ENCODE results near the gene GRPR.
A peak's percentile ranks its signal among the peaks of the same experiment; 100 is the strongest.

The GRPR gene

GRCh38 chrX:16123222-16123786 lies at the start of gene GRPR:
TSS of gene GRPR (plus strand) at chrX:16123565. CDS start at chrX:16123954, 389 bp downstream.
- peak; percentile 5 to 66 for DNase-seq

GRCh38 chrX:16075087-16075486 lies 48.3 kb upstream of the GRPR start:
- no peak for DNase-seq

DNA sequence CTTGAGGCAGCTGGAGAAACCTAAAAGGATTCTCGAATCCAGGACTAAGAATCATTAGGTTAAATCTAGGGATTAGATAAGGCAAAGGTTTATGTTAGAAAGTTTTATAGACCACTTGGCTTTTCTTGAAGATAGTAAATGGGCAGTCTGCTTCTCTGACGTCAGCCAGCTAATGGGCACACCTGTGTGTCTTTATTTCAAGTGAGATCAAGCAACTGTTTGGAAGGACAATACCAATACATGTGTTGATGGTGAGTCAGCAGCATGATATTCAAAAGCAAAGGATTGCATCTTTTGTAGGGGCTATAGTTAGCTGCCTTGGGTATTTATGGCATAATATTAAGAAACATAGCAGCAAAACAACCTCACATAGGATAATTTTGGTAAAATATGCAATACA lies 46.5 kb upstream of the GRPR start:
- DNase-seq, result no peak

GRCh38 chrX:16077811-16078210 lies 45.6 kb upstream of the GRPR start:
- DNase-seq, result no peak

DNA sequence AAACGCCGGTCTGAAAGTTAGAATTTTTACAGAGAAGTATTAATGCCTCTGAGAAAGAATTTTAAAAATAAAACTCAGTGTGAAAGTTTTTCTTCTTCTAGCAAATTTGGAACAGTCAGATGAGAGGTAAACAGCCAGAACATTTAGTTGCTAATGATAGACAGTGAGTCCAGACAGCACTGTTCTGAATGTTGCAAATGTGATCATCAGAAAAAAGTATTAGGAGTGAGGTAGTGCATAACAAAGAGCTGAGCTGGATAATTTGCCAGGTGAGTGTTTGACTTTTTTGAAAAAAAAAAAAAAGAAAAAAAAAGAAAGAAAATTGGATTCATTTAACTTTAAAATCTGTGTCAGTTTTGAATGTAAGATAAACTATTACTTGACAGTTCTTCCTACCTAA lies 42.0 kb upstream of the GRPR start:
- DNase-seq, result no peak

DNA sequence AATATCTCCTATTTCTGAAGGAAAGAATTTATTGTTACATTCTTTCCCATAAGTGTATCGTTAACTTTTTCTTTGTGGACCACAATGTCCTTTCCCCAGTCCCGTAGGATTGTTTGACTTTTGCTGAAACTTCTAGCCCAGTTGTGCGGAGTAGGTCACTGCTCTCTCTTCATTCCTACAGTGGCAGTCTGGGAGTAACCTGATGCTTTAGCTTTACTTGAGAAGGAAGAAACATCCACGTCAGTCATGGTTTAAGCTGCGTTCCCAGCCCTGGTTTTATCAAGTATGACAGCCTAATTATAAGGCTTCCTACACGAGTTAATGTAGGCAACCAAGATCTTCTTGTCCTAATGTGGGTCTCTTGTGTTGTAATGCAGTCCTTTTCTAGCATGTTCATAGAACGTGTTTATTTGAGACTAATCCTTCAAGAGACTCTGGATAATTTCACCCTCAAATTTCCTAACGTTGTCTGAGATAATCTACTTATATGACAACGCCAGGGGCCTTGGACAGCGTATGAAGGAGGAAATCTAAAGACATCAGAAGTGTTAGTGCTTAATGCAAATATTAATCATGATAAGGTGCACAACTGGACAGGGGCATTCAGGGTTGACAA lies 40.8 kb upstream of the GRPR start:
- no peak for DNase-seq

DNA sequence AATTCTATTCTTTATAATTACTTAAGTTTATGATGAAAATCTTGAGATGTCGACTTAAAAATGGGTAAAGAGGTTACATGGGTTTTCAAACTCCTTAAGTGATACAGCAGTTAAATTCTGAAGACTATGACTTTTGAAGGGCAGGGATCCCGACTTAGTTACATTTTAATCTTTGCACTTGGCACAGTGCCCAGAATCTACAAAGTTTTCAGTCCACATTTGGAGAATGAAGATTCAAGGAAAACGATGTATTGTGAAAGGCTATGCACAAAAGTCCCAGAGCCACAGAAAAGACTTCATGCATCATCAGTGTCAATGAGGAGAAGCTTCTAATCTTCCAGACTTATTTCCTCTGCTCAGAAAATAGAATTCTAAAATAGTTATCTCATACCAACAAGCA lies 36.3 kb upstream of the GRPR start:
- DNase-seq, result no peak

- no peak for DNase-seq
Observed at GRCh38 chrX:16089086-16089485, 34.3 kb upstream of the GRPR start.

- no peak for DNase-seq
Observed at GRCh38 chrX:16096141-16096540, 27.2 kb upstream of the GRPR start.

DNA sequence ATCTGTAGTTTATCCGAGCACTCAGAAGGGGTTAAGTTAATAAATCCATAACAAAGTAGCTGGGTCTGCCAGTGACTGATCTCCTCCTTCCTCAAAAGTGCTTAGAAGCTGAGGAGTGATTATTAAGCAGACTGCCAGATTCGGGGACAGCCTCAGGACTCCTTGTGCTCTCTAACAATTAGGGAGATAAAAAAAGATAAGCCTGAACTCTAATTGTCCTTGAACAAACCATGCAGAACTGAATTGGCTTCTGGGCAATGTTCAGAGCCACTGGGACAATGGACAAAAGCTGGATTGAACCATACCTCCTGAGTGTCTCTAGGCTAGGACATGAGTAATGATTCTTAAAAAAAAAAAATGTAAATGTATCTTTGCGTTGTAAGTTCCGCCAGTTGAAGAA lies 22.7 kb upstream of the GRPR start:
- DNase-seq, result no peak

DNA sequence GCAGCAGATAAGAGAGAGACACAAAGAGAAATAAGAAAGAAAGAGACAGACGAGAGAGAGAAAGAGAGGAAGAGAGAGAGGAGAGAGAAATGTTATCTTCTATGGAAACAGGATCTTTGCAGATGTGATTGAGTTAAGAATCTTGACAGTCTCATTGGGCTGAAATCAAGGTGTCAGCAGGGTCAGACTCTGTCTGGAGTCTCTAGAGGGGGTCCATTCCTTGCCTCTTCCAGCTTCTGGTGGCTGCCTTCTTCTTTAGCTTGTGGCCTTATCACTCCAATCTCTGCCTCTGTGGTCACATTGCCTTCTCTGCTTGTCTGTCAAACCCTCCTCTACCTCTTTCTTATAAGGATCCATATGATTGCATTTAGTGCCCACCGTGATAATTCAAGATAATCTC lies 21.8 kb upstream of the GRPR start:
- no peak for DNase-seq

DNA sequence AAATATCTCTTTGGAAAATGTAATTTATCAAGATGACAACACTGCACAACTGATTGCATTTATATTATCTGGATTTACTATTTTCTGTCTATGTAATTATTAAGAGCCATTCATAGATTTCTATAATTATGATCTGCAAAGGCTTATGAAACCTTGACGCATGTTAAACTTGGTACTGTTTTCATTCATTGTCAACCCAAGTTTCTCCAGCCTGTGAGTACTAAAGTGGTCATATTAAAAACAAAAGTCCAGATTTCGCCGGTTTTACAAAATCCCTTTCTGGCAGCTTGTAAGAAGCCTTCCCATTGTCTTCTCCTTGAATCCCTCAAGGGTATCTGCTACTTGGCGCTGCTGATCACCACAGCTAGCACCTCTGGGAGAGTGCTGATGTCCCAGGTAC lies 19.7 kb upstream of the GRPR start:
- no peak for DNase-seq

GRCh38 chrX:16112428-16112827 lies 10.9 kb upstream of the GRPR start:
- DNase-seq, result no peak

DNA sequence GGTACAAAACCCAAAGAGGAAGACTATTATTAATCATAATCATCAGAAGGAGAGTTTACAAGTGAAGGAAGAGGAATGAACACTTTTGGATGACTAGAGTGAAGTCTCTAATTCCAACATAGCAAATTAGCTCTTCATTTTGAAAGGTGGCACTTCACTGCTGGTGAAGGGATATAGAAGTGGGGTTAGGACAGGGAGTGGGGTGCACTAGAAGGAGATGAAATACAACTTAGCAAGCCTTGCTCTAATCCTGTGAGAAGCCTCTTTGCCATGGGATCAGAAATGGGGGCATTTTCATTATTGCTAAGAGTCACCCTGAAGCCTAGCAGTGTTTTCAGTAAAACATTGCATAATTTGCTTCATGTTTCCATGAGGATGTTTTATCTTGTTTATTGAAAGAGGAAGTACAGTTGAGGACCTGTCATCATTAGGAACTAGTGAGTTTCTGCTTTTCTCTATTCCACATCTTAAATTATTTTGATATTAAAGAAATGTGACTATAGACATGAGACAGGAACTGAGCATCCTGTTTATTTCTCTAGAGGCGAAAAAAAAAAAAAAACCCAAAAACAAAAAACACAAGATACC lies 9.3 kb upstream of the GRPR start:
- no peak for DNase-seq

DNA sequence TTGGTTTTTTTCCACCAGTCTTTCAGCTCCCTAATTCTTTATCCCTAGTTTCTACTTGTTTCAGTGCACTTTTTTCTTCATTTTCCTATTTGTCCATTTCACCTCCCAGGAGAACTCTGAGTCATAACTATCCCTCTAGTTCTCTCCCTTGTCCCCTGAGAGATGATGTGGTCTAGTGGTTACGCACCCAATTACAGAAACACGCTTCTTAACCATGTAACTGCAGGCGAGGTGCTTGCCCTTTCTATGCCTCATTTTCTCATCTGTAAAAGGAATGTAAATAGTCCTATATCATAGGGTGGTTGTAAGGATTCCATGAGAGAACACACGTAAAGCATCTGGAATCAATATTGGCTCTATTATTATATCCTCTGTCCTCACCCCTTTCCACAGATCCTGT lies 8.8 kb upstream of the GRPR start:
- no peak for DNase-seq

GRCh38 chrX:16119353-16120220 lies 3.8 kb upstream of the GRPR start:
- no peak for DNase-seq

GRCh38 chrX:16120431-16120830 lies 2.9 kb upstream of the GRPR start:
- DNase-seq, result no peak

DNA sequence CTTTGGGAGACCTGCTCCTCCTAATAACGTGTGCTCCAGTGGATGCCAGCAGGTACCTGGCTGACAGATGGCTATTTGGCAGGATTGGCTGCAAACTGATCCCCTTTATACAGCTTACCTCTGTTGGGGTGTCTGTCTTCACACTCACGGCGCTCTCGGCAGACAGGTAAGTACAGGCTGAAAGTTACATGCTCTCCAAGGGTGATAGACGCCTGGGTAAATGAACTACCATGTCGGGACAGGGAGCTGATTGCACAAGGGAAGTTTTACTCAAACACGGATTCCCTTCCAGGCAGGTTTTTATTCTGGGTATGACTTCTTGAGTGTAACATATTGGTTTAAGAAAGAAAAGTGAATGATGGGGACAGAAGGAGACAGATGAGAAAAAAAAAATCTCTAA lies 836 bp downstream of the GRPR start:
- DNase-seq, result no peak

- DNase-seq, result no peak
Observed at GRCh38 chrX:16125520-16126149, 2.3 kb downstream of the GRPR start.

- no peak for DNase-seq
Observed at GRCh38 chrX:16130707-16131106, 7.3 kb downstream of the GRPR start.

GRCh38 chrX:16134936-16135335 lies 11.6 kb downstream of the GRPR start:
- no peak for DNase-seq

DNA sequence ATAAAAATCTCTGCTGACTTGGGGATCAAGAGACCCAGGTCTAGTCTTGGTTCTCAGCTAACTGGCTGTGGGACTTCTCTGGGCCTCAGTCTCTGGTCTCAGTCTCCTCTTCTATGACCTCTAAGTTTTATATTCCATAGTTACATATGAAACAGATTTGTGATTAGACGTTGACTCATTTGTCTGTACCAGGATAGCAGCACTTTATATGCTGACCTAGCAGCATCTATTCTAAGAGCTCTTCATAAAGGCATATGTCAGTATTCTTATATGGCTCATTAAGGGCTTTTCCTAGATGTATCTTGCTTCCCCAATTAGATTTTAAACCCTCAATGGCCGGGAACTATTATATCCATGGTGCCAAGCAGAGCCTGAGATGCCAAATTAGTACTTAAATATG lies 12.7 kb downstream of the GRPR start:
- DNase-seq, result no peak

DNA sequence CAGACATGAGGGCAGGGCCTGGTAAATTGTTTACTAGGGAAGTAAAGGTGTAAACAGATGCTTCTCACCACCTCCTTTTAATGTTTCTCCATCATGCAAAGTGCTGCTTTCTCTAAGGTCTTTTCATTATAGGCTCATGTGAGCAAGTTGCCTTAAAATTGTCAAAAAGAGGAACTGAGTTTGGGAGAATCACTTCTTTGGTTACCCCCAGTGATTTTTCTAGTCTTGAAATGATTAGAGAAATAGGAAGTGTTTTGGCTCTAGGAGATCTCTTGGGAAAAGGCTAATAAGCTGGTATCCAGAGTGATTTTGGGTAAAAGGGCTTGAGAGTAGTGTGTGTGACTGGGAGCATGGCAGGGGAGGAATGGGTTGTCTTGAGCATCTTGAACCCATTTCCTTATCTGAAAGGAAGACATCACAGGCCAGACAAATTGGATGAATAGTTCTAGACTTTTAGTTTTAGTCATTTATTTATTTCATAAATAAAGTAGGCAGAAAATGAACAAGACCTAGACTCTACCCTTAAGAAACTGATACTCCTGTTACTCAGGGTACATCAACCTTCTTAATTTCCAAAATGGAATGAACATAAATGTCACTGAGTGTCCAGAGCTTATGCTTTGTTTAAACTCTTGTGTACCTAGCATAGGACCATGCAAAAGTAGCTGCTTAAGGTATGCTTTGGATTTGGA lies 14.2 kb downstream of the GRPR start:
- no peak for DNase-seq

Data from NCI-H446 (cell line).